ENCODE data around the gene DAB2IP.

DAB2IP gene

GRCh38 chr9:121713400-121714070 is 62.1 kb downstream of the DAB2IP start:
- DNase-seq (ENCODE audit: extremely low read depth, low read depth), result no peak
- TF ChIP-seq CTCF (IDR thresholded peaks at IDR 0.05; ENCODE audit: low read depth, low read length, missing control alignments), result no peak
- no peak overlapping the region for H3K4me3 ChIP-seq (replicated peaks; ENCODE audit: low read depth, low read length)

DNA sequence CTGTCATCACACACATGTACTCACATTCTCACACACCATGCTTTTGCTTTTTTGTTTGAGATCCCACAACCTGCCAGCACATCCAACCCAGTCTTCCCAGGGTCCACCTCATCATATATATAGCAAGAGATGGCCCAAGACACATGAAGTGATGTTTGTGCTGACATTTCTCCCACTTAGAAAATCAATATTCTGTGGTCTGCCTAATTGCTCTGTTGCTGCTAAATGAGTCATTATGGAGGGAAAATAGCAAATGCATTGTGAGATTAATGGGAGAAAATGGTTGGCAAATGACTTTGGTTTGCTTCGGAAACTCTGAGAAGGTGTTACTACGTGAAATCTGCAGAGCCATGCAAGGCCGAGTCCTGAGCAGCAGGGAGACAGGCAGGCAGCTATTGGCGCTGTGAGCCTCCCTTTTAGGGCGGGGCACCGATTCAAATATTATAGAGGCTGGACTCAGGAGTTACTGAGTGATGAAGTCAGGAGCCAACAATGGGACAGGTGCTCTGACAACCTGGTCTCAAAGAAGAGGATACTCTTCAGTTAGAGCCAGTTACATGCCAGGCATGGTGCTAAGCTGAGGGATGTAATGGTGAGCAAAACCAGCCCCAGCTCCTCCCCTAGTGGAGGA is 62.8 kb downstream of the DAB2IP start:
- no peak for DNase-seq (ENCODE audit: extremely low read depth, low read depth)
- TF ChIP-seq CTCF (IDR thresholded peaks at IDR 0.05; ENCODE audit: low read depth, low read length, missing control alignments), result no peak
- H3K4me3 ChIP-seq (replicated peaks; ENCODE audit: low read depth, low read length), result no peak overlapping the region

GRCh38 chr9:121714873-121715272 is 63.4 kb downstream of the DAB2IP start:
- no peak for DNase-seq (ENCODE audit: extremely low read depth, low read depth)
- no peak overlapping the region for H3K4me3 ChIP-seq (replicated peaks; ENCODE audit: low read depth, low read length)
- no peak for TF ChIP-seq CTCF (IDR thresholded peaks at IDR 0.05; ENCODE audit: low read depth, low read length, missing control alignments)

GRCh38 chr9:121717141-121717991 is 65.9 kb downstream of the DAB2IP start:
- peak; percentile 75 for DNase-seq (ENCODE audit: extremely low read depth, low read depth)
- no peak overlapping the region for H3K4me3 ChIP-seq (replicated peaks; ENCODE audit: low read depth, low read length)
- no peak for TF ChIP-seq CTCF (IDR thresholded peaks at IDR 0.05; ENCODE audit: low read depth, low read length, missing control alignments)

GRCh38 chr9:121718084-121718483 is 66.7 kb downstream of the DAB2IP start:
- DNase-seq (ENCODE audit: extremely low read depth, low read depth), result peak; percentile 55
- no peak overlapping the region for H3K4me3 ChIP-seq (replicated peaks; ENCODE audit: low read depth, low read length)
- TF ChIP-seq CTCF (IDR thresholded peaks at IDR 0.05; ENCODE audit: low read depth, low read length, missing control alignments), result no peak

DNA sequence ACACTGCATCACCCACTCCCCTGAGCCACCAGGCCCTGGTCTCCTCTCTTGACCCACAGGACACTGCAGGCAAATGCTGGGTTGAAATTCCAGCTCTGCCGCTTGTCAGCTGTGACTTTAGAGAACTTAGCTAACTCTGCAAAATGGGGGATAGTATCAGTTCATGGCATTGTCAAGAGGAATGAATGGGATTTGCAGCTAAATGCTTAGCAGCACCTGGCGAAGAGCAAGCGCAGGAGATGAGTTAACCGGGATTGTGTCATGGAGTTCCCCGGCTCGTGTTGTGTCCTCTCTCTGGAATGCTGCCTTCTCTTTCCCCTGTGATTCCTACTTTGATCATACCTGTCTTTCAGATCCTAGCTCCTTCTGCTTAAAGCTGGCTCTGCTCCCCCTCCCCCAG is 67.1 kb downstream of the DAB2IP start:
- no peak overlapping the region for H3K4me3 ChIP-seq (replicated peaks; ENCODE audit: low read depth, low read length)
- DNase-seq (ENCODE audit: extremely low read depth, low read depth), result no peak
- no peak for TF ChIP-seq CTCF (IDR thresholded peaks at IDR 0.05; ENCODE audit: low read depth, low read length, missing control alignments)
